GM12801 (cell line): ENCODE measurements around the gene SUCLG1.

Source experiments
- CTCF ChIP-seq: IDR thresholded peaks from one replicate; pipeline ENCODE4 v1.5.1; 2011; ENCODE audit warnings: control low read depth; ENCODE audit not compliant: insufficient read length; ENCODE audit errors: extremely low read depth

SUCLG1 gene

GRCh38 chr2:84481702-84482101 lies 22.6 kb upstream of the SUCLG1 start:
- no peak for TF ChIP-seq CTCF

- no peak for TF ChIP-seq CTCF
Measured at GRCh38 chr2:84478867-84479266, 19.8 kb upstream of the SUCLG1 start.

GRCh38 chr2:84477886-84478285 lies 18.8 kb upstream of the SUCLG1 start:
- TF ChIP-seq CTCF: no peak

GRCh38 chr2:84474176-84474575 lies 15.1 kb upstream of the SUCLG1 start:
- TF ChIP-seq CTCF: no peak

GRCh38 chr2:84472856-84473565 lies 13.9 kb upstream of the SUCLG1 start:
- no peak for TF ChIP-seq CTCF

GRCh38 chr2:84467389-84467788 lies 8.3 kb upstream of the SUCLG1 start:
- no peak for TF ChIP-seq CTCF

GRCh38 chr2:84461310-84461709 lies 2.2 kb upstream of the SUCLG1 start:
- TF ChIP-seq CTCF: no peak

GRCh38 chr2:84460670-84461069 lies 1.6 kb upstream of the SUCLG1 start:
- no peak for TF ChIP-seq CTCF
